GM12873 (cell line): Measurements from ENCODE around the gene NFASC.

Experiments used
- TF ChIP-seq, protein P1 (sequence below): IDR thresholded peaks from 2 replicates; pipeline ENCODE4 v1.5.1; 2012; ENCODE audit warnings: low read depth, mild to moderate bottlenecking, moderate library complexity, low read length, control low read depth; ENCODE audit not compliant: insufficient read depth; ENCODE audit errors: missing control alignments

The NFASC gene

DNA sequence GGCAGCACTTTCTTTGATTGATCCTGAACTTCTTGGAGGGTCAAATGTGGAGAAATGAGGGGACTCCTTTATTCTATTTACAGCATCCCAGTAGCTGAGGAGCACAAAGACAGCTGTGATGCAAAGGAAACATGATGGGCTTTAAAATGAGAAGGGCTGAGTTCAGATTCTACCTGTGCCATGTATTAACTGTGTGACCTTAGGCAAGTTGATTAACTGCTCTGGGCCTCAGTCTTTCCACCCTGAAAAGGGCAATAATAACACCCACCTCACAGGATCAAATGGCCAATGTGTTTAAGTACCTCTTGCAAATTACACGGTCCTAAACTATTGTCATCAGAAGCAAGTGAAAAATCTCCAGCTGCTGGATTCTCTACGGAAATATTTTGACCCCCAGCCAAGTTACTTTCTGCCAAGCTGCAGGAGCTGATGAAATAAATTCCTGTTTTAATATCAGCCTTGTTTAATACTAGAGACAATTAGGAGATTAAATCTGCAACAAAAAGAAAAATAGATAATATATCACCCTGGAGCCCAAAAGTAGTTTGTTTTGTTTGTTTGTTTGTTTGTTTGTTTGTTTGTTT lies 197.9 kb downstream of the NFASC start:
- TF ChIP-seq, protein P1, sequence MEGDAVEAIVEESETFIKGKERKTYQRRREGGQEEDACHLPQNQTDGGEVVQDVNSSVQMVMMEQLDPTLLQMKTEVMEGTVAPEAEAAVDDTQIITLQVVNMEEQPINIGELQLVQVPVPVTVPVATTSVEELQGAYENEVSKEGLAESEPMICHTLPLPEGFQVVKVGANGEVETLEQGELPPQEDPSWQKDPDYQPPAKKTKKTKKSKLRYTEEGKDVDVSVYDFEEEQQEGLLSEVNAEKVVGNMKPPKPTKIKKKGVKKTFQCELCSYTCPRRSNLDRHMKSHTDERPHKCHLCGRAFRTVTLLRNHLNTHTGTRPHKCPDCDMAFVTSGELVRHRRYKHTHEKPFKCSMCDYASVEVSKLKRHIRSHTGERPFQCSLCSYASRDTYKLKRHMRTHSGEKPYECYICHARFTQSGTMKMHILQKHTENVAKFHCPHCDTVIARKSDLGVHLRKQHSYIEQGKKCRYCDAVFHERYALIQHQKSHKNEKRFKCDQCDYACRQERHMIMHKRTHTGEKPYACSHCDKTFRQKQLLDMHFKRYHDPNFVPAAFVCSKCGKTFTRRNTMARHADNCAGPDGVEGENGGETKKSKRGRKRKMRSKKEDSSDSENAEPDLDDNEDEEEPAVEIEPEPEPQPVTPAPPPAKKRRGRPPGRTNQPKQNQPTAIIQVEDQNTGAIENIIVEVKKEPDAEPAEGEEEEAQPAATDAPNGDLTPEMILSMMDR: no peak

DNA sequence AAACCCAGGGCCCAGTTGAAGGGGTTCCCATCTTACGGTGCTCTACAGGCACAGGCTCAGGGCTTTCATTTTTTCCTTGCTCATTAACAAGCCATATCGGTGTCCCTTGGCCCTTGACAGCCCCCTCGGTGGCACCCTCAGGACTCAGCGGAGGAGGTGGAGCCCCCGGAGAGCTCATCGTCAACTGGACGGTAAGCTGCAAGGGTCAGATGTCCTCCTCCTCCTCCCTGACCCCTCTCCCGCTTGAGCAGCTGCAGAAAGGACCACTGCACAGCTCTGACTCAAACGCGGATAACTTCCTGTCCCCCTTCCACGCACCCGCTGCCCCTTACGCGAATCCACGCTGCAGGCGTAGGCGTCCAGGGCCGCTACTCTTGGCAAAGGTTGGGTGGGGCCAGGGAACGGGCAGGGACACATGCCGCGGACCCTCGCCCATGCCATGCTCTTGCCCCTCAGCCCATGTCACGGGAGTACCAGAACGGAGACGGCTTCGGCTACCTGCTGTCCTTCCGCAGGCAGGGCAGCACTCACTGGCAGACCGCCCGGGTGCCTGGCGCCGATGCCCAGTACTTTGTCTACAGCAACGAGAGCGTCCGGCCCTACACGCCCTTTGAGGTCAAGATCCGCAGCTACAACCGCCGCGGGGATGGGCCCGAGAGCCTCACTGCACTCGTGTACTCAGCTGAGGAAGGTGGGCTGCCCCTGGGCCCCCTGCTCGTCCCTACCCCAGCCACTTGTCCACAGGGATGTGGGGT lies 198.9 kb downstream of the NFASC start:
- TF ChIP-seq, protein P1: no peak

DNA sequence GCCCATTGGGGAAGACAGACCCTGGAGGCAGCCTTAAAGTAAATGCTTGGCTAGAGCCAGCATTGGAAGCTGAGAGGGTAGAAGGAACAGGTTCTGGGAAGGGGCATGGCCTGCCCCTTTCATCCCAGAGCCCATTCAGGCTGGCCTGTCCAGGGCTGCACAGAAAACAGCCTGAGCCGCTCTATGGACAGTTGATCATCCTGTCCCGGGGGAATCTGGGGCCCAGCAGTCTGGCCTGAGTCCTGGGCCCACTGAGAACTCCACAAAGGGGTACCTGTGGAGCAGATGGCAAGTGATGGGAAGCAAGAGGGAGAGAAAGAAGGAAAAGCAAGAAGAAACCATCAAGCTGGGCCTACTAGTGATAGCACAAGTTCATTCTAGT lies 200.4 kb downstream of the NFASC start:
- TF ChIP-seq, protein P1: no peak

DNA sequence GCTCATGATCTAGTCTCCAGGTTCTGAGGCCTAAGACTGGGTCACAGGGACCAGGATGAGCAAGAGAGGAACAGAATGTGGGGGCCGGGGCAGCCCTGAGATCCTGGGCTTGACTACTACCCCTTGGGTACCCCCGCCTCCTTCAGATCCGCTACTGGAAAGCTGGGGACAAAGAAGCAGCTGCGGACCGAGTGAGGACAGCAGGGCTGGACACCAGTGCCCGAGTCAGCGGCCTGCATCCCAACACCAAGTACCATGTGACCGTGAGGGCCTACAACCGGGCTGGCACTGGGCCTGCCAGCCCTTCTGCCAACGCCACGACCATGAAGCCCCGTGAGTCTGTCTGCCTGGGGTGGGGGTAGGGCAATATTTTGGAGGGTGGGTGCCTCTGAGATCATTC lies 201.1 kb downstream of the NFASC start:
- TF ChIP-seq, protein P1: no peak

DNA sequence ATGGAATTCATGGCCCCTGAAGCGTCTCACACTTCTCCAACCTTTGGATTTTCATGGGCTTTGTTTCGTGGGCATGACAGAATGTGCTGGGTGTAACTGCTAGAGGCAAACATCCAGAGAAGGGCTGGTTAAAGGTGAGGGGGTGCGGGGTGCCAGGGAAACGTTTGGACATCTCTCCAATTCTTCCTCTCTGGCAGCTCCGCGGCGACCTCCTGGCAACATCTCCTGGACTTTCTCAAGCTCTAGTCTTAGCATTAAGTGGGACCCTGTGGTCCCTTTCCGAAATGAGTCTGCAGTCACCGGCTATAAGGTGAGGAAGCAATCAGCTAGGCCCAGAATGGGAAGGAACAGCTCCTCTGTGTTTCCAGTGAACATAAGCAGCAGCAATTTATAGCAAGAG lies 201.6 kb downstream of the NFASC start:
- TF ChIP-seq, protein P1: no peak
